Measurements from ENCODE around the gene DNAJC7. TPM values are rescaled to one million over a fixed set of nuclear protein-coding genes. Genes with fewer than 3 reads are reported as not detected.

DNAJC7 gene
- total RNA-seq, 4 donors from 2014 or later = 70.1 to 79.6 (median 76.4) TPM

DNA sequence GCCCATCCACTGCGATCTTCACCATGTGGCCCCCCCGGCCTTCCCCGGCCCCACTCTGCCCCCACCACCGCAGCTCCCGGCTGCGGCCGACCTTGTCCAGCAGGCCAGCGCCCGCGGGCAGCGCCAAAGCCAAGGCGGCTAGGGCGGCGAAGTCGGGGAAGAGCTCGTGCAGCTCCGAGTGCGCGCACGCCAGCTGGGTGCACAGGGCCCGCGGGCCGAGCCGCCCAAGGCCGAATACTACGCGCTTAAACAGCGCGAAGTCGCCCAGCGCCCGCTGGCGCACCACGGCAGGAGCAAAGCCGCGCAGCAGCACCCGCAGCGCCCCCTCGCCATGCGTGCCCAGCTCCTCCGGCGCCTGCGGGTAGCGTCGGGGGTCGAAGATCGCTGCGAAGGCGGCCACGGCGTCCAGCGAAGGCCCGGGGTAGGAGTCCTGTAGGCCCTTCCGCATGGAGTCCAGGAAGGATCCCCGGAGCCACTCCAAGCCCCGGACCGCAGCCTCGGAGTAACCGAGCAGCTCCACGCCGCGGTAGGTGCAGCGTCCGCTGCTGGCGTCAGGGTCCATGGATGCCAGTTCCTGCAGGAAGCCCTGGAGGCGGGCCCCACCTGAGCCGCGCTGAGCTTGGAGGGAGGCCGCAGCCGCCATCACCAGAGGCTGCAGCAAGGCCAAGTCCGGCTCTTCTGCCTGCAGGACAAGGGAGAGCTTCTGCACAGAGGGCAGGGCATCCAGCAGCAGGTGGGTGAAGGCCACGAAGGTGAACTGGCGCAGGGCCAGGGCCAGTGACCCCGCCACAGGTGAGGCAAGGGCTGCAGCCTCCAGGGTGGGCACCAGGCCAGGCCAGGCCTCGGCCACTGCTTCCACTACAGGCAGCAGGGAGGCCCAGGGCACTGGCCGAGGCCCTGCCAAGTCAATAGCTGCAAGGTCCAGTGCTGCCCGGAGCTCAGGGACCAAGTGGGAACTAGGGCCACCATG, 22.8 kb upstream of the DNAJC7 start:
- TF ChIP-seq, protein P1, sequence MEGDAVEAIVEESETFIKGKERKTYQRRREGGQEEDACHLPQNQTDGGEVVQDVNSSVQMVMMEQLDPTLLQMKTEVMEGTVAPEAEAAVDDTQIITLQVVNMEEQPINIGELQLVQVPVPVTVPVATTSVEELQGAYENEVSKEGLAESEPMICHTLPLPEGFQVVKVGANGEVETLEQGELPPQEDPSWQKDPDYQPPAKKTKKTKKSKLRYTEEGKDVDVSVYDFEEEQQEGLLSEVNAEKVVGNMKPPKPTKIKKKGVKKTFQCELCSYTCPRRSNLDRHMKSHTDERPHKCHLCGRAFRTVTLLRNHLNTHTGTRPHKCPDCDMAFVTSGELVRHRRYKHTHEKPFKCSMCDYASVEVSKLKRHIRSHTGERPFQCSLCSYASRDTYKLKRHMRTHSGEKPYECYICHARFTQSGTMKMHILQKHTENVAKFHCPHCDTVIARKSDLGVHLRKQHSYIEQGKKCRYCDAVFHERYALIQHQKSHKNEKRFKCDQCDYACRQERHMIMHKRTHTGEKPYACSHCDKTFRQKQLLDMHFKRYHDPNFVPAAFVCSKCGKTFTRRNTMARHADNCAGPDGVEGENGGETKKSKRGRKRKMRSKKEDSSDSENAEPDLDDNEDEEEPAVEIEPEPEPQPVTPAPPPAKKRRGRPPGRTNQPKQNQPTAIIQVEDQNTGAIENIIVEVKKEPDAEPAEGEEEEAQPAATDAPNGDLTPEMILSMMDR (IDR thresholded peaks at IDR 0.05; ENCODE audit: low read depth) = no peak

DNA sequence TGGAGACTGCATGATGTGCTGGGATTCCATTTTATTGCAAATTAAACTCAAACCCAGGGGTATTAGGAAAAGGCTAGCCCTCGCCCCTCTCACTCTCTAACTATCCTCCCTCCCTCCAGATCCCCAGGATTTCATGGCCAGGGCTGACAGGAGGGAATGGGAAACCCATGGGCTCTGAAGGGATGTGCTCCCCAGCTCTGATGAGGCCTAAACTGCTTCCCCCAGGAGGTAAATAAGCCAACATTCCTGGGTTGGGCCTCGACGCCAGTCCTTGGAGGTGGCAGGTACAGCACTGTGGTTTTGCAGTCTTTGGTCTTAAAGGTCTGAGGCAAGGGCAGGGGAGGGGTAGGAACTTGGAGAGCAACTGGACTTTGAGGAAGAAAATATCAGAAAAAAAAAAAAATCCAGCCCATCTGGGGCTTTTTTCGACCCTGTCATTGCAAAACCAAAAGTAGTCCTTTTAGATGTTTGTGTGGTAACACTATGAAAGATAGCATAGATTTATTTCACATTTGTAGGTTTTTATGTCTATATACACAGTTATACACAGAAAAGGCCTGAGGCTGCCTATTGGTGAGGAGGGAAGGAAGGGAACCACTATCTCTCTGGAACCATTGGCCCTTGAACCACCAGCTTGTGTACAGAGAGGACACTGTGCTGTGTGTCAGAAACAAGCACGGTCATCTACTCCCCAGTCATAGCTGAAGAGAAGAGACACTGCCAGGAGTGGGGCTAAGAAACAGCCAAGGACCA, 21.2 kb upstream of the DNAJC7 start:
- TF ChIP-seq, protein P1 (IDR thresholded peaks at IDR 0.05; ENCODE audit: low read depth) = no peak

DNA sequence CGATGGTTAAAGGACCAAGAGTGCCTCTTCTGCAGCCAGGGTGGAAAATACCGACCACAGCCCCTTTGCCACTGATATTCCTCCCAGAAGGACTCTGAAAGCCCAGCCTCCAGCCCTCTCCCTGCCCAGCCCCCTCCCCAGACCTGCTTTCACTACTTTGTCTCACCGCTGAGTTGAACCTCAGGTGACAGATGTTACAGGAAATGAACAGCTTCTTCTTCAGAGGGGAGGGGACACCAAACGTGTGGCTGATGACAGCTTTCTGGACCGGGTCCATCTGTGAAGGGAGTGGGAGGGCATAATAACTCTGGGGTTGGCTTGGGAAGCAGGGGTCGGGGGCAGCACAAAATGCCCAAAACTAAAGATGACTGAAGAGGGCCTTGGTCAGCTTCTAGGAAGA, 16.8 kb upstream of the DNAJC7 start:
- TF ChIP-seq, protein P1 (IDR thresholded peaks at IDR 0.05; ENCODE audit: low read depth) = no peak

DNA sequence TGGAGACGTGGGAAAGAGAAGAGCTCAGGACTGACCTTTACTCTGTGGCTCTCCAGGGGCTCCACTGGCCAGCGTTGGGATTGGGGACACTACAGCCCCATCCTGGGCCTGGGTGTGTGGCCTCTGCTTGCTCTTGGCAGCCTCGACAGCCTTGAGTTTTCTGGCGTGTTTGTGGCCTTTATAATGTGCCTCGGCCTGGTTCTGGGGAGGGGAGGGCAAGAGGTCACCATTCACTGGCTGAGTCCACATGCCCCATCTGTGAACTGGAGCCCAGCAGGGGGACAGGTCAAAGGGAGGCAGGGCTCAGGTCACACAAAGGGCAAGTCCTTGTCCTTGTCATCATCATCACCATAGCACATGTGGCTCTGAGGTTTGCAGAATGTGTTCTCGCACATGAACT, 14.3 kb upstream of the DNAJC7 start:
- TF ChIP-seq, protein P1 (IDR thresholded peaks at IDR 0.05; ENCODE audit: low read depth) = no peak

DNA sequence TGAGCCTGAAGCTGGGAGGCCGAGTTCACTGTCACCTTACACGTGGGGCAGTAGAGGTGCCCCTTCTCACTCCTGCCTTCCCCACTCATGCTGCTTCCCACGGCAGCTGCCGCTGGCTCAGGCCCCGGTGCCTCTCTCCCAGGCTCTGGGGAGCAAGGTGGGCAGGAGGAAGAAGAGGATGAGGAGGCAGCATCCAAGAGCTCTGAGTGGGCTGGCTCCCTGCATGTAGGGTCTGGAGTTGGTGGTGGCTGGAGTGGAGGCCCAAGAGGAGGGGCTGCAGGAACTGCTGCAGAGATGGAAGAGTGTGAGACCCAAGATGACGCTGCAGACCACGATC, 11.5 kb upstream of the DNAJC7 start:
- TF ChIP-seq, protein P1 (IDR thresholded peaks at IDR 0.05; ENCODE audit: low read depth) = no peak

DNA sequence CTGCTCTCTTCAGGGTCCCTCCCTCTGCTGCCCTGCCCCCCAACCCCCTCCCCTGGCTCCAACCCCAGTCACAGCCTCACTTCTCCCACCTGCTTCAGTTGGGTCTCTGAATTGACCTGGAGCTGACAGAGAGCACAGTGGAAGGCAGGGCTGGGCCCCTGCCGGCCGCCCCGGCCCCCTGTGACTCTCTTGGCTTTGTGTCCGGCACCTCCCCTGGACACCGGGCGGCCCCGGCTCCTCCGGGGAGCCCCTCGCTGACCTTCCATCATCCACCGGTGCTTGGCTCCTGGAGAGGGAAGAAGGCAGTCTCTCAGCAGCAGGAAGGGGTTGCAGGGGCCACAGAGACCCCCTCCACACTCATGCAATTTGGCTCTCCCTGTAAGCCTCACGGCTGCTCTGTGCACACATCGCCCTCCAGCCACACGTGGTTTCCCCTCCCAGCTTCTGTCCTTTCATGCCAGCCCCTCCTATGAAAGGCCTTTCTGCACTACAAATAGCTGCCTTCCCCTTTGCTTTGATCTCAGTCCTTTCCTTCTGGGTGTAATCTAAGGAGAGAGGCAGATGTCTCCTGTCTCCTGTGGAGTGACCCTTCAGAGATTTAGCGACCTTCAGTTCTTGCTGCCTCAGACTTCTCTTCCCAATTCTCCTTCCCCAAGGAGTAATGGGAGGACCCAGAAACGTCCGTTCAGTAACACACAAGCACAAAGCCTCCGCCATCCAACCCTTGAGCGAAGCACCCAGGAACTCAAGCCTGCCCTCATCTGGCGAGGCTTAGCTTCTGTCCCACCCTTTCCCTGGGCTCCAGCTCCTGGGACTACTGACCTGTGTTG, 10.9 kb upstream of the DNAJC7 start:
- TF ChIP-seq, protein P1 (IDR thresholded peaks at IDR 0.05; ENCODE audit: low read depth) = no peak

Data from subcutaneous adipose tissue (tissue), 4 donors.